Panc1 (cell line): Measurements from ENCODE around the gene RIT2. TPM values are rescaled to one million over a fixed set of nuclear protein-coding genes. Genes with fewer than 3 reads are reported as not detected.

Experiments
- ATAC-seq: fragments of 200-7000 bp; cut with Tn5 transposase; 2 replicates; pipeline ENCODE4 v1.9.1; 2020; ENCODE audit warnings: mild to moderate bottlenecking, moderate library complexity
- BruUV-seq: library from RNA; stranded (reverse); fragments of 400-500 nt; replicated peaks from 2 replicates; lab custom pipeline; 2021; lab: Mats Ljungman, UMichigan
- CTCF ChIA-PET: fragments of 300-600 bp; sonication (Branson Sonifier 250); formaldehyde crosslinking; loops from one replicate; lab custom pipeline; 2022; ENCODE audit warnings: antibody characterized with exemption; lab: Charles Lee
- POLR2A ChIA-PET: fragments of 300-600 bp; sonication (Branson Sonifier 250); formaldehyde crosslinking; loops from one replicate; lab custom pipeline; 2022; ENCODE audit warnings: antibody characterized with exemption; lab: Charles Lee
- DNase-seq: peaks from one replicate; pipeline ENCODE4 v3.0.0-alpha.2; 2010; ENCODE audit warnings: low read depth, low spot score
- H3K27ac ChIP-seq: 2 replicates; pipeline ENCODE4 v1.5.1; 2011; ENCODE audit warnings: mild to moderate bottlenecking, low read length, inconsistent platforms
- H3K27me3 ChIP-seq: fragments of 200-500 bp; sonication (Bioruptor generic); 2 replicates; pipeline ENCODE4 v1.6.0; 2014; ENCODE audit warnings: low read length, inconsistent platforms; ENCODE audit not compliant: control insufficient read depth, insufficient read depth
- H3K36me3 ChIP-seq: fragments of 200-500 bp; sonication (Bioruptor generic); 2 replicates; pipeline ENCODE4 v1.5.1; 2014; ENCODE audit warnings: inconsistent platforms, mild to moderate bottlenecking, low read length, moderate library complexity; ENCODE audit not compliant: control insufficient read depth, insufficient read depth
- H3K4me1 ChIP-seq: 2 replicates; pipeline ENCODE4 v1.5.1; 2011; ENCODE audit warnings: inconsistent platforms, mild to moderate bottlenecking, low read length, moderate library complexity; ENCODE audit not compliant: control insufficient read depth, insufficient read depth
- H3K4me3 ChIP-seq, 2 experiments: 2 replicates each; pipeline ENCODE4 v1.5.1; 2011 to 2012; ENCODE audit warnings: low read depth in 2 of 2, low read length in 2 of 2, mild to moderate bottlenecking in 2 of 2, inconsistent platforms in 1 of 2, moderate library complexity in 1 of 2
- H3K9me3 ChIP-seq: fragments of 200-500 bp; sonication (Bioruptor generic); 2 replicates; pipeline ENCODE4 v1.5.1; 2014; ENCODE audit warnings: low read depth, mild to moderate bottlenecking, inconsistent platforms, low read length, moderate library complexity; ENCODE audit not compliant: control insufficient read depth, insufficient read depth
- CTCF ChIP-seq: fragments of 450-650 bp; IDR thresholded peaks from 2 replicates; pipeline ENCODE4 v1.5.1; 2017; ENCODE audit warnings: mild to moderate bottlenecking
- POLR2AphosphoS5 ChIP-seq: IDR thresholded peaks from 2 replicates; pipeline ENCODE4 v1.6.1; 2012; ENCODE audit warnings: mild to moderate bottlenecking, low read depth, low read length, moderate library complexity
- REST ChIP-seq, 2 experiments: IDR thresholded peaks; 2 replicates each; pipeline ENCODE4 v1.6.1; 2011 to 2012; ENCODE audit warnings: low read depth in 2 of 2, control low read depth in 1 of 2, low read length in 1 of 2, mild to moderate bottlenecking in 1 of 2, moderate library complexity in 1 of 2; ENCODE audit not compliant: insufficient read depth in 1 of 2
- SIN3A ChIP-seq: IDR thresholded peaks from 2 replicates; pipeline ENCODE4 v1.6.1; 2012; ENCODE audit warnings: low read depth, mild to moderate bottlenecking, low read length, moderate library complexity, borderline replicate concordance; ENCODE audit not compliant: insufficient read depth
- TCF7L2 ChIP-seq: IDR thresholded peaks from 2 replicates; pipeline ENCODE4 v1.6.1; 2011; ENCODE audit warnings: mild to moderate bottlenecking, low read depth, low read length, inconsistent platforms
- in situ Hi-C: cut with HindIII; loops from 2 replicates; pipeline ENCODE4 v1.10.0; 2016; ENCODE audit warnings: low sequenced_read_pairs, low pct_unique_long_range_greater_than_20kb
- intact Hi-C: fragments of 100-400 bp; cut with micrococcal nuclease; formaldehyde crosslinking; loops from one replicate; pipeline ENCODE4 v1.10.0; 2022; ENCODE audit not compliant: unreplicated experiment
- total RNA-seq: library from RNA; stranded (reverse); gene quantifications from one replicate; pipeline ENCODE4 v1.2.1, GENCODE V29; 2021; ENCODE audit not compliant: unreplicated experiment

Gene RIT2
- total RNA-seq, 1 experiment from 2014 or later: not detected

GRCh38 chr18:42937436-42937835 is 178.0 kb downstream of the RIT2 start:
- no TSS peak for BruUV-seq
- in situ Hi-C loops: no loop called here
- ChIA-PET POLR2A (no interaction called here), CTCF (no interaction called here)
- Histone ChIP-seq H3K9me3 (no peaks in the 10 kb centered on the region), H3K27me3 (no peaks in the 10 kb centered on the region), H3K27ac (no peak overlapping the region), H3K36me3 (no peaks in the 10 kb centered on the region), H3K4me1 (no peaks in the 10 kb centered on the region), H3K4me3 (no peak overlapping the region)
- intact Hi-C loops: no loop called here
- no peak for TF ChIP-seq SIN3A
- TF ChIP-seq CTCF: no peak
- no peak for TF ChIP-seq TCF7L2
- no peak for TF ChIP-seq POLR2AphosphoS5
- TF ChIP-seq REST (IDR thresholded peaks at IDR 0.05; ENCODE audit: insufficient read depth in 1 of 2, low read depth in 2 of 2, low read length in 1 of 2): no peak
- no peak for ATAC-seq
- no peak for DNase-seq

GRCh38 chr18:42936289-42936688 is 179.2 kb downstream of the RIT2 start:
- BruUV-seq: no TSS peak
- no peaks in the 10 kb centered on the region for H3K27me3 ChIP-seq
- ChIA-PET CTCF (no interaction called here), POLR2A (no interaction called here)
- ATAC-seq: no peak
- H3K9me3 ChIP-seq: no peaks in the 10 kb centered on the region
- DNase-seq: no peak
- TF ChIP-seq REST (IDR thresholded peaks at IDR 0.05; ENCODE audit: insufficient read depth in 1 of 2, low read depth in 2 of 2, low read length in 1 of 2) (no peak), SIN3A (no peak), CTCF (no peak), TCF7L2 (no peak), POLR2AphosphoS5 (no peak)
- H3K4me1 ChIP-seq: no peaks in the 10 kb centered on the region
- H3K4me3 ChIP-seq: no peak overlapping the region
- in situ Hi-C loops: no loop called here
- no peaks in the 10 kb centered on the region for H3K36me3 ChIP-seq
- no peak overlapping the region for H3K27ac ChIP-seq
- intact Hi-C loops: no loop called here
